NCI-H748 (cell line): ENCODE results near the gene MADD.

Source experiments
- DNase-seq: peaks from one replicate; lab custom pipeline; 2025; ENCODE audit not compliant: unreplicated experiment; lab: John Stamatoyannopoulos, UW

The MADD gene

DNA sequence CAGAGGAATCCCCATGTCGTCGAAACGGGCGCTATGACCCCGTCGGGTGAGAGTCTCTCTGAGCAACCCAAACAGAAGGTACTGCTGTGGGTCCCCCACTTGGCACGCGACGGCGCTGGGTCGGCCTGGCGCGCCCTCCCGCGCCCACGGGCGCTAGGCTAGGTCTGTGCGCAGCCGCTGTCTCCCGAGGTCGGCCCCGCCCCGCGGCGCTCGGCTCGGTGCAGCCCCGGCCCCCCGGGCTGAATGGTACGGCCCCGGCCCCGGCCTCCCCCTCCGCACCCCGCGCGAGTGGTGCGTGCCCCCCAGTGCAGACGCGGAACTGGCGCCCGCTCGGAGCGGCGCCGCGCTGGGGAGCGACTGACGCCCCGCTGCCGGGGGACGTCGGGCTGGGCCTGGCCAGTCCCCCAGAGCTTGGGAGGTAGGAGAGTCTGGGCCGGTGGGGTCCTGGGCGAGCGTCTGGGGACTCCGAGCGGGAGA, at the start of gene MADD:
MADD (plus strand) TSS at position 305 of the 477 bp plus-strand sequence.
- peak; percentile 93 for DNase-seq

DNA sequence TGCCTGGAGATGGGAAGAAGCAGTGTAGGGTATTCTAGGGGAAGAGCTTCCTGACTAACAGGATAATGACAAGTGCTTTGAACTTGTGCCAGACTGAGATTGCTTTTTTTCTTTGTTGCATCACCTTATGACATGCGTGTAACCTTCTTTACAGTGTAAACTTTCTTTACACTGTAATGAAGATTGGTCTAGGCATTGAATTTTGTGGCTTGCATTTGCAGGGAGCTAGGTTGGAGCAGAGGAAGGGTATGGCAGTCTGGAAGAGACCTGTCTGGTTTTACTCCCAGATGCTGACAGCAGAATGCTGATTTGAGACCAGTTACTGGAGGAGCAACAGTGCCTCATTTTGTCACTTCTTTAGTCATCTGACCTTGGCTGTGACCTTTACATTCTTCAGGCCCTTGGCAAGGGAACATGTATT, 49.5 kb upstream of the MADD start:
- no peak for DNase-seq

DNA sequence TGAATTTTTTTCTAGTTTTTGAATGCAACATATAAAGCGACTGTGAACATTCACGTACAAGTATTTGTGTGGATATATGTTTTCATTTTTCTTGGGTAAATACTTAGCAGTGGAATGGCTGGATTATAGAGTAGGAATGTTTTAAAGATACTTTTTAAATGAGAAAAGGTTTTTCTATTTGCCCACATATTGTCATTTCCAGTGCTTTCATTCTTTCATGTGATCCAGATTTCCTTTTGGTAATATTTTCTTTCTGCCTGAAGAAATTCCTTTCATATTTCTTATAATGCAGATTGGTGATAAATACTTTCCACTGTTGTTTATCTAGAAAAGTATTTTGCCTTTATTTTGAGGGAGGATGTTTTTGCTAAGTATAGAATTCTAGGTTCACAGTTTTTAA, 47.2 kb upstream of the MADD start:
- DNase-seq: no peak

DNA sequence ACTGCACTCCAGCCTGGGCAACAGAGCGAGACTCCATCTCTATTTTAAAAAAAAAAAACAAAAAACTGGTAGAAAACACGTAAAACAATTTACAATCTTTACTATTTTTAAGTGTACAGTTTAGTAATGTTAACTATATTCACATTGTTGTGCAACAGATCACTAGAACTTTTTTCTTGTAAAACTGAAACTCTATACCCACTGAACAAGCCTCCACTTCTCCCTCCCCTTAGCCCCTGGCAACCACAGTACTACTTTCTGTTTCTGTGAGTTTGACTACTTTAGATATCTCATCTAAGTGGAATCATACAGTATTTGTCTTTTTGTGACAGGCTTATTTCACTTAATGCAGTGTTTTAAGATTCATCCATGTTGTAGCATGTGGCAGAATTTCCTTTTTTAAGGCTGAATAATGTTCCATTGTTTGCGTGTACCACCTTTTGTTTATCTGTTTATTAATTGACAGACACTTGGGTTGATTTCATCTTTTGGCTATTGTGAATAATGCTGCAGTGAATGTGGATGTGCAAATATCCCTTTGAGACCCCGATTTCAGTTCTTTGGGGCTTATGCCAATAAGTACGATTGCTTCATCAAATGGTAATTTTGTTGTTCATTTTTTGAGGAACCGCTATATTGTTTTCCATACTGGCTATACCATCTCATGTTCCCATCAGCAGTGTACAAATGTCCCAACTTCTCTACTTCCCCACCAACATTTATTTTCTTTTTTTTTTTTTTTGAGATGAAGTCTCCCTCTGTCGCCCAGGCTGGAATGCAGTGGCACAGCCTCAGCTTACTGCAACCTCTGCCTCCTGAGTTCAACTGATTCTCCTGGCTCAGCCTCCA, 44.2 kb upstream of the MADD start:
- DNase-seq: no peak

DNA sequence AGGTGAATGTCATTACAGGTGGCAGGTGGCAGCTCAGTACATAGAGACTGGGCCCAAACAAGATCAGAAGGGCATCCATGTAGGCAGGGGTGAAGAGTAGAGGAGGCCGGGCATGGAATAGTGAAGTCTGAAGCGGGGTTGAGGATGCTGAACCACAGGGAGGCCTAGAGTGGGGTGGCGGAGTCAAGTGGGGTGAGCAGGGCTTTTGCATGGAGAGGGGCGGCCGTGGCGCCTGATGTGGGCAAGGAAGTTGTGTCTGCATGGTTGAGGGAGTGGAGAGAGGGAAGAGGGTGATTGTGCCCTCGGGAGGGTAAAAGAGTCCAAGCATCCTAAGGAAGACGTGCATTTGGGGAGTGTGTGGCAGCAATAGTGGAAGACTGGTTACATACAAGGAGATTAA, 40.8 kb upstream of the MADD start:
- DNase-seq: no peak

DNA sequence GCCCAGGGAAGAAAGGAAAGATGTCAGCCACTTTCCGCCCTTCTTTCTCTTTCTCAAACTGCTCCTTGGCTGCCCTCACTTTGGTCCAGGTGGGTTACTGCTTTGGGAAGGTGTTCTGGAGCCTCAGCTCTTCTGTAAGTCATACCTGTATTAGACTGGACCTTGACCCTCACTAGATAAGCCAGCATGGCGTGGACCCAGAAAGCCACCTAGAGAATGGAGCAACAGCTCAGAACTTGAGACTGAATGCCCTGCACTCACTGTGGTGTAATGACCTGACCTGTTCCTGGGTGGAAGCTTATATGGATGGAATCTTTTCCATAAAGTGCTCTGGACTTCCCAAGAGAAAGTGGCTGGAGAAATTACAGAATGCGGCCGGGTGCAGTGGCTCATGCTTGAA, 36.9 kb upstream of the MADD start:
- DNase-seq: no peak

GRCh38 chr11:47233989-47234668, 35.8 kb upstream of the MADD start:
- no peak for DNase-seq

DNA sequence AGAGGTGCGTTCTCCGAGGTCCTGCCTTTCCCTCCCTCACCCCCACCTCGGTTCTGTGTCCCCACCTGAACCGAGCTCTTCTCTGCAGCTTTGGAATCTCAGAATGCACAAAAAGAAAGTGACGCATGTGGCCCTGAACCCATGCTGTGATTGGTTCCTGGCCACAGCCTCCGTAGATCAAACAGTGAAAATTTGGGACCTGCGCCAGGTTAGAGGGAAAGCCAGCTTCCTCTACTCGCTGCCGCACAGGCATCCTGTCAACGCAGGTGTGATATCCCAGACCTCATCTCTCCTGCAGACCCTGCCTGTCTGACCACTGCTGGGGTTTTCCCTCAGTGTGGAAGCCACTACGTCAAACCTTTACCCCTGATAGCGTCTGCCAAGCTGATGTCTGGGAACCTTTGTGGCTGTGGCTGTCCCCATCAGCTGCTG, 35.2 kb upstream of the MADD start:
- no peak for DNase-seq

DNA sequence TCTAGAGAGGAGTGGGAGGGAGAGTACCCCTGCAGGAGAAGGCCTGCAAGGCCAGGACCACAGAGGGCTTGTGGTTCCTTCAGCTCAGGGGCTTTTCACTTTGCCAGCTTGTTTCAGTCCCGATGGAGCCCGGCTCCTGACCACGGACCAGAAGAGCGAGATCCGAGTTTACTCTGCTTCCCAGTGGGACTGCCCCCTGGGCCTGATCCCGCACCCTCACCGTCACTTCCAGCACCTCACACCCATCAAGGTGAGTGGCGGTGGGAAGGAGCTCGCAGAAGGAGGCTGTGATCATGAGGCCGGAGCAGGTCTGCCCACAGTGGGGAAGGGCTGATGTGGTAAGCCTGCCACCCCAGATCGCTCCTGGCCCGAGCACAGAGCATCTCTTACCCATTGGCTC, 34.8 kb upstream of the MADD start:
- no peak for DNase-seq

GRCh38 chr11:47236482-47236881, 33.5 kb upstream of the MADD start:
- DNase-seq: no peak

DNA sequence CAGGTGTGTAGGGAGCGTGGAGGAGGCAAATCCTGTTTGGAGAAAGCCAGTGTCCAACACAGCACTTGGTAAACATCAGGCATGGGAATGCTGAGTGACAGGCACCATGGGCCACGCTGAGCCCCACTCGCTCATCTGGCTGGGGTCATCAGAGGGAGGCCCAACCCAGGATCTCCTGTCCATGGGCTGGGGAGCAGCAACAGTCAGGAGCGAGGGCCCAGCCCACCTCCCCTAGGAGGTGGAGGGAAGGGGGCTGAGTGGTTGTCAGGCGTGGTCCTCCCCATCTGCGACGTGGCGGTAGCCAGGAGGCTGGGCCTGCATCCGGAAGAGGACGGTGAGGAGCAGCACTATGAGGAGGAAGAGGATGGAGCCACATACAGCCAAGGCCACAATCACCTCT, 30.1 kb upstream of the MADD start:
- DNase-seq: no peak

DNA sequence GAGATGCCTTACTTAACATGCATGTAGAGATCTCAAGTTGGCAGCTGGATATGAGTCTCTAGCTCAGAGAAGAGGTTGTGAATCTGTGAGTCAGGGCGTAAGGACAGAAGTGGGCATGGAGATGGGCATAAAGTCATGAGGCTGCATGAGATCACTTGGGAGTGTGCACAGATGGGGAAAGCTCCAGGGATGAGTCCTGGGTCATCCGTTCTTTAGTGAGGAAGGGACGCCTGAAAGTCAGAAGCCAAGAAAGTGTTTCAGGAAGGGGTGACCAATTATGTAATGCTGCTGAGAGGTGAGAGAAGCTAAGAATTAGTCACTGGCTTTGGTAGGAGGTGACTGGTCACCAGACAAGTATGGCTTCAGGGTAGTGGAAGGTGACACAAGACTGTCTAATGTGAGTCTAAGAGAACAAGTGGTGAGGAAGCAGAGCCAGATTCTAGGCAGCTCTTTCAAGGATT, 28.1 kb upstream of the MADD start:
- no peak for DNase-seq

DNA sequence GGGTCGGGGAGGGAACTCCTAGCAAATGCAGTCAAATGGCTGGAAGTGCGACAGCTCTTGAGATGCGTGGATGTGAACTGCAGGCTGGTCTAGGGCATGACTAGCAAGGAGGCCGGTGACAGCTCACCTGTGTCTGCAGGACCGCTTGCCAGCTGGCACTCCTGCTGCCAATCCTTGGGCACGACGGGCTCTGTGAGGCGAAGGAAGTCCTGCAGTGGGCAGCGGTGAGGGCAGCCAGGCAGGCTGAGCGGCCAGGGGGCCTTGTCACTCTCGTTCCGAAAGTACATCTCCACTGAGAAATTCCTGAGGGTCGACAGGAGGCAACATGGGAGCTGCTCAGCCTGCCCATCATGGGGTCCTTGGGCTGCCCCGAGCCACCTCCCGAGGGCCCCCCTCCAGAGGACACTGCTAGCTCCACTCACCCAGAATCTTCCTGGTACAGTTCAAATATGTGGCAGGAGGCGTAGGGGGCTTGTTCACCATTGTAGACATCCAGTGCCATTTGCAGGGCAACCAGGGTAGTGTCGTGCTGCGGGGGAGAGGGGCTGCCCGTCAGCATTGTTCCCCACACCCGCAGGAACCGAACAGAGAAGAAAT, 27.2 kb upstream of the MADD start:
- no peak for DNase-seq

GRCh38 chr11:47243454-47243853, 26.5 kb upstream of the MADD start:
- no peak for DNase-seq

- no peak for DNase-seq
Measured at GRCh38 chr11:47244448-47245350, 25.2 kb upstream of the MADD start.

DNA sequence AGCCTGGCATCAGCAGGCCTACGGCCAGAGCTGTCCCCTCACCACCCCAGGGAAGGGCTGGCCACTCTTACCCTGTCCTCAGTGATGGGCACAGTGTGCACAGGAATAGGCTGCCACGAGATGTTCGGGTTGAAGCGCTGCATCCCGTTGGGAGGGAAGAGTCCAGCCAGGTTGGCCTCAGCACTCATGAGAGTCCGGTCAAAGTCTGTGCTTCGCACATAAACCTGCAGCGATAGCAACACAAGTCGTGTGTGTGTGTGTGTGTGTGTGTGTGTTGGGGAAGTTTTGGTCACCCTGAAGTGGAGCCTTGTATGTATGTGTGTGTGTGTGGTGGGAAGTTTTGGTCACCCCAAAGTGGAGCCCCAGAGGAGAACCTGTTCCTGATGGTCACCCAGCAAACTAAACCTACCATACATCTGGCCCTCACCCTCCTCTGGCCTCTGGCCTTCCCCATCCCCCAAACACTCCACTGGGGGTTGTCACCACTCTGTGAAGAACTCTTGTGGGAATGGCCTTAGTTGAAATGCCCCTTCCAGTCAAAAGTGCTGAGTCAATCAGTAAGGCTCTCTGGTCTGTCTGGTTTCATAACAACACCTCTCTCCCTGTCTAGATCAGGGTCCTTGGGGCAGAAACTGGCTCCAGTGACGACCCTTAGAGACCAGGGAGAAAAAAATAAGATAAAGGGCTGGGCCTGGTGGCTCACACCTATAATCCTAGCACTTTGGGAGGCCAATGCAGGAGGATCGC, 24.1 kb upstream of the MADD start:
- no peak for DNase-seq

DNA sequence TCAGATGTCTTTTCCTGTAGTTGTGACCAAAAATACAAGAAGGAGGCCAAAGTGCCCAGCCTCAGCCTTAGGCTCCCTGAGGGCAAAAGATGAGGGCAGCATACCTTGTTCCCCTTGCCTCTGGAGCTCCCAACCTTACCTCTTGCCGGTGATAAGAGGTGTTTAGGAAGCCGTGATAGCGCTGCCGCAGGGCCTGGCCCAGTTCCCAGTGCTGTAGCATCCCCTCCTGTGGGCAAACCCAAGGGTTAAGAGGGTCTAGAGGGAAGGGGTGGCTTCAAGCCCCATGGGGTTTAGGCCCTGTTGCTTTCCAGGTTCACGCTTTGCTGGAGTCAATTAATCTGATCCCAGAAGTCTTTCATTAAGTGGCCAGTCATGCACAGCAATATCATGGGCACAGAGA, 22.4 kb upstream of the MADD start:
- no peak for DNase-seq

DNA sequence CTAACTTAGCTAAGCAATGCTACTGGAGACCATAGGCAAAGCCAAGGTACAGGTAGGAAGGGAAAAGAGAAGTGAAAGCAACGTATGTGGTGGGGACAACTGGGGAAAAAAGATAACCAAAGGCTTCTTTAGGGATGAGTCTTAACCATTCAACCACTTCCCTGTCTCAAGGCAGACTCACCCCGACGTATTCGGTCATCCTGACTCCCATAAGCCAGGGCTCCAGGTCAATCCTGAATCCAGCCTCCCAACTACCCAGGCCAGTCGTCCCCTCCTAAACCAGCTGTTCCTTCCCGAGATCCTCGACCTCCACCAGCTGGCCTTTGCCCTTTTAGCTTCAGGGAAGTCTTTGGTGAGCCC, 21.6 kb upstream of the MADD start:
- no peak for DNase-seq

- peak; percentile 94 for DNase-seq
Measured at GRCh38 chr11:47248664-47249377, 21.1 kb upstream of the MADD start, which contains the start of gene ACP2. TSS of gene ACP2 (minus strand) at chr11:47248814. CDS start at chr11:47248789, 25 bp downstream.

DNA sequence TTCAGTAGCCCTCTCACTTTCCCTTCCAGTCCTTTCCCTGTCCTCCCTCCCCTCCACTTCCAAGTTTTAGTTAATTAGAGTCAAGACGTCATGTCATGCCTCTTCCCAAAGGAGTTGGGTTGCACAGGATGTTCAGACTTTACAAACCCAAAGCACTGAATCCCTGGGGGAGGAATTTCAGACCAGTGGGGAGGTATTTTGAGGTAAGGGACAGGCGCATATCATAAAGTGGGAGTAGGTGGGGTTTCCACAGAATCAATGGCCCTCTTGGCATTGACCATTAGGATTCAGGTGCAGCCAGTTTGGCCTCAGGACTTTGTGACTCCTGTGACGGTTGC, 20.6 kb upstream of the MADD start:
- no peak for DNase-seq
